Measurements from ENCODE around the gene CFAP410.
"Not testable (repeated sequence)": the region's sequence is repeated elsewhere in the genome, so short reads cannot be mapped to it uniquely, and the experiment has no call there.

- not testable (repeated sequence) for TF ChIP-seq REST (IDR thresholded peaks at IDR 0.05; ENCODE audit: borderline replicate concordance); POLR2AphosphoS5 (IDR thresholded peaks at IDR 0.05); CTCF (IDR thresholded peaks at IDR 0.05; ENCODE audit: poor library complexity, severe bottlenecking); RAD21 (conservative IDR thresholded peaks at IDR 0.05); TAF1 (IDR thresholded peaks at IDR 0.05; ENCODE audit: low read depth); EZH2 (IDR thresholded peaks at IDR 0.05; ENCODE audit: borderline replicate concordance, insufficient read depth, low read length, poor library complexity, severe bottlenecking); EP300 (conservative IDR thresholded peaks at IDR 0.05; ENCODE audit: poor library complexity, severe bottlenecking)
Measured at GRCh38 chr21:44341726-44342458, 2.7 kb upstream of the CFAP410 start.

Measured in neural cell (in vitro differentiated cells).